ENCODE measurements around the gene COG1. TPM values are rescaled to one million over a fixed set of nuclear protein-coding genes. Genes with fewer than 3 reads are reported as not detected.

COG1 gene
- total RNA-seq, 1 donor from 2014 or later: 45.6 TPM

- Mint-ChIP-seq H3K4me3 (ENCODE audit: unreplicated experiment) (peak overlapping the region; percentile 92), H3K27ac (ENCODE audit: unreplicated experiment) (peak overlapping the region; percentile 99), H3K36me3 (ENCODE audit: unreplicated experiment) (peaks cover 26% of the 10 kb centered on the region), H3K9me3 (ENCODE audit: unreplicated experiment) (no peaks in the 10 kb centered on the region), H3K27me3 (ENCODE audit: unreplicated experiment) (no peaks in the 10 kb centered on the region), H3K4me1 (ENCODE audit: unreplicated experiment) (peaks cover 51% of the 10 kb centered on the region)
- no peak for DNase-seq (ENCODE audit: extremely low spot score, unreplicated experiment)
- TF ChIP-seq CTCF (IDR thresholded peaks at IDR 0.05): no peak
These were observed 39.9 kb downstream of the COG1 start for GRCh38 chr17:73232587-73233373.

- peaks cover 41% of the 10 kb centered on the region for H3K4me1 Mint-ChIP-seq (ENCODE audit: unreplicated experiment)
These were observed 41.9 kb downstream of the COG1 start for GRCh38 chr17:73234736-73235135.

GRCh38 chr17:73237714-73238113 lies 44.9 kb downstream of the COG1 start:
- no peak overlapping the region for H3K4me3 Mint-ChIP-seq (ENCODE audit: unreplicated experiment)
- no peak for DNase-seq (ENCODE audit: extremely low spot score, unreplicated experiment)
- peaks cover 38% of the 10 kb centered on the region for H3K36me3 Mint-ChIP-seq (ENCODE audit: unreplicated experiment)
- peaks cover 25% of the 10 kb centered on the region for H3K4me1 Mint-ChIP-seq (ENCODE audit: unreplicated experiment)
- no peaks in the 10 kb centered on the region for H3K27me3 Mint-ChIP-seq (ENCODE audit: unreplicated experiment)
- H3K9me3 Mint-ChIP-seq (ENCODE audit: unreplicated experiment): no peaks in the 10 kb centered on the region
- no peak overlapping the region for H3K27ac Mint-ChIP-seq (ENCODE audit: unreplicated experiment)
- TF ChIP-seq CTCF (IDR thresholded peaks at IDR 0.05): no peak

More at GRCh38 chr17:73234736-73235135, 41.9 kb downstream of the COG1 start:
- Mint-ChIP-seq H3K27ac (ENCODE audit: unreplicated experiment) (no peak overlapping the region), H3K36me3 (ENCODE audit: unreplicated experiment) (peaks cover 34% of the 10 kb centered on the region), H3K9me3 (ENCODE audit: unreplicated experiment) (no peaks in the 10 kb centered on the region), H3K27me3 (ENCODE audit: unreplicated experiment) (no peaks in the 10 kb centered on the region), H3K4me3 (ENCODE audit: unreplicated experiment) (no peak overlapping the region)
- no peak for DNase-seq (ENCODE audit: extremely low spot score, unreplicated experiment)
- TF ChIP-seq CTCF (IDR thresholded peaks at IDR 0.05): no peak

GRCh38 chr17:73240561-73240960 lies 47.7 kb downstream of the COG1 start:
- H3K27me3 Mint-ChIP-seq (ENCODE audit: unreplicated experiment): no peaks in the 10 kb centered on the region
- H3K4me3 Mint-ChIP-seq (ENCODE audit: unreplicated experiment): no peak overlapping the region
- H3K36me3 Mint-ChIP-seq (ENCODE audit: unreplicated experiment): peaks cover 39% of the 10 kb centered on the region
- TF ChIP-seq CTCF (IDR thresholded peaks at IDR 0.05): no peak
- peaks cover 13% of the 10 kb centered on the region for H3K4me1 Mint-ChIP-seq (ENCODE audit: unreplicated experiment)
- no peak overlapping the region for H3K27ac Mint-ChIP-seq (ENCODE audit: unreplicated experiment)
- H3K9me3 Mint-ChIP-seq (ENCODE audit: unreplicated experiment): no peaks in the 10 kb centered on the region
- DNase-seq (ENCODE audit: extremely low spot score, unreplicated experiment): no peak

GRCh38 chr17:73247726-73248125 lies 54.9 kb downstream of the COG1 start:
- H3K9me3 Mint-ChIP-seq (ENCODE audit: unreplicated experiment): no peaks in the 10 kb centered on the region
- TF ChIP-seq CTCF (IDR thresholded peaks at IDR 0.05): peak; percentile 36
- DNase-seq (ENCODE audit: extremely low spot score, unreplicated experiment): no peak
- peaks cover 21% of the 10 kb centered on the region for H3K36me3 Mint-ChIP-seq (ENCODE audit: unreplicated experiment)
- no peaks in the 10 kb centered on the region for H3K27me3 Mint-ChIP-seq (ENCODE audit: unreplicated experiment)
- no peaks in the 10 kb centered on the region for H3K4me1 Mint-ChIP-seq (ENCODE audit: unreplicated experiment)
- no peak overlapping the region for H3K27ac Mint-ChIP-seq (ENCODE audit: unreplicated experiment)
- no peak overlapping the region for H3K4me3 Mint-ChIP-seq (ENCODE audit: unreplicated experiment)

All from osteocyte (in vitro differentiated cells).